Skin epidermis (tissue), 12 donors: Measurements from ENCODE around the gene TUBB2B.
A peak's percentile ranks its signal among the peaks of the same experiment; 100 is the strongest.

Experiments
- H3K27ac ChIP-seq, 21 experiments: fragments of 200-600 bp; sonication (generic) in 11 of 21; one replicate each; pipeline ENCODE4 v1.5.0; 2020; ENCODE audit warnings: mild to moderate bottlenecking in 3 of 21, inconsistent platforms in 2 of 21, moderate library complexity in 2 of 21
- H3K4me3 ChIP-seq, 7 experiments: fragments of 200-600 bp; sonication (generic) in 2 of 7; one replicate each; pipeline ENCODE4 v1.5.0; 2020; ENCODE audit warnings: inconsistent platforms in 2 of 7, mild to moderate bottlenecking in 2 of 7, moderate library complexity in 1 of 7

The TUBB2B gene

DNA sequence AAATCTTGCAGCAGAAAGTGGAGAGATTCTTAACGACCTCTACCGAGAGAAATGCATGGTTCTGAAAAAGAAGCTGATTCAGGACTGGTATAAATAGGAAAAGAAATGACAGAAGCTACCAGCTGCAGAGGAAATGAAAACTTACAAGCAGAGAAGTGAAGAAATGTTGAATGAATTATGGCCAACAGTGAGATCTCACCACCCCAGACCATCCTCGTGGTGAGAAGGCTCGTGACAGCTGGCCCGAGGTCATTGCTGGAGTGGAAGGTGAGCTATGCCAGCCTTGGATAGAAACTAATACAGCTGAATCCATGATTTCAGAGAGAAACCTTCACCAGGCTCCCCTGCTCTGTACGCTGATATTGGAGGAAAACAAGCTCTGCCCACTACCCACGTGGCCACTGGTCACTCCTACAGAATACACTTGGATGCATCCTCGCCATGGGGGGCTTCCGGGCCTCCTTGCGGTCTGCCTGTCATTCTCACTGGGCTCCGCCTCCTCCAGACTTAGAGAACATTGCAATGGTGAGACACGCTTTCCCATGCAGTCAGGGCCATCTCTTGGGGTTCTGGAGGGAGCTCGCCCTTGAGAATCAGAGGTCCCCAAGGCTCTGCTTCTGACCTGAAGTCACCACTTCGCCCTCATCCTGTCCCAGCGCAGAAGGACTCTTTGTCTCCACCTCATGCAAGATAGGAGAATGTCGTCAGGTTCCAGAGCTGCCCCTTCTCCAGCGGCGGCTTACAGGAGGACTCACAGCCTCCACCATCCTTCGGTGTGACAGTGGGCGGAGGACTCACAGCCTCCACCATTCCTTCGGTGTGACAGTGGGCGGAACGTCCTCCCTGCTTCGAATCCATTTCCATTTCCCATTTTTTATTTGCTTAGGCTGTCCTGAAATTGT lies 10.6 kb upstream of the TUBB2B start:
- H3K27ac ChIP-seq, result no peak overlapping the region
- H3K4me3 ChIP-seq, result no peak overlapping the region

- H3K4me3 ChIP-seq, result no peak overlapping the region
Observed at GRCh38 chr6:3236005-3236404, 8.6 kb upstream of the TUBB2B start.

GRCh38 chr6:3235486-3235885 lies 8.0 kb upstream of the TUBB2B start:
- H3K4me3 ChIP-seq, result no peak overlapping the region
- H3K27ac ChIP-seq, result no peak overlapping the region

More at GRCh38 chr6:3236005-3236404, 8.6 kb upstream of the TUBB2B start:
- H3K27ac ChIP-seq, result no peak overlapping the region

DNA sequence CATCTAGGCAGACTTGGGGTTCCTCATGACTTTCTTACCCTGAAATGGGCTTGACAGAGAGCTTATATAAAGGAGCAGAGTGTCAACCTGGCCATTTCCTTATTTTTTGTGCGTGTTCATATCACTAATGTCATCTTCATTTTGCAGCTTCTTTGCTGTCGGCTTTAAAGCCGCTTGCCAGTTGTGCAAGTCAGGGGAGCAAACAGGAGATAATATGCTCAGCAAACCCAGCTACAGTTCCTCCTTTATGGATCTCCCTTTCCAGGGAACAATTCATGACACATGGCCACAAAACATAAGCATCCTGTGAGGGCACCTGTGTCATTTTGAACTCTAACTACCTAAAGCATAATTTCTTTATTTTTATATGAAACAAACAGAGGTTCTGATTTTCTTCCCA lies 6.5 kb upstream of the TUBB2B start:
- H3K4me3 ChIP-seq, result no peak overlapping the region
- no peak overlapping the region for H3K27ac ChIP-seq

DNA sequence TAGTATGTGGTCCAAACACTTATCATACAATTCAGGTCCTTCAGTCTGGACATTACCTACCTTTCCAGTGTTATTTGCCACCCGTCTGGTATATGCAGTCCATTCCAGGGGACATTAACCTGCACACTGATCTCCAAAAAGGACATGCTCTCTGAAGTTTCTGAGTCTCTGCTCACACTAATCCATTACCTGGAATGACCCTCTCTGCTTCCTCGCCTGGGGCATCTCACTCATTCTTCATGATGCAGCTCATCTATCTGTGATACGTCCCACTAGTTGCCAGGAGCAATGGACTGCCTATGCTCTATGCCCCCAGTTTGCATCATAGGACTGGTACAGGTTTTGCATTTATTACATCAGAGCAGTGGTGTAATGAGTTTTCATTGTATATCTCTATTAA lies 5.9 kb upstream of the TUBB2B start:
- Histone ChIP-seq H3K27ac (no peak overlapping the region), H3K4me3 (no peak overlapping the region)

DNA sequence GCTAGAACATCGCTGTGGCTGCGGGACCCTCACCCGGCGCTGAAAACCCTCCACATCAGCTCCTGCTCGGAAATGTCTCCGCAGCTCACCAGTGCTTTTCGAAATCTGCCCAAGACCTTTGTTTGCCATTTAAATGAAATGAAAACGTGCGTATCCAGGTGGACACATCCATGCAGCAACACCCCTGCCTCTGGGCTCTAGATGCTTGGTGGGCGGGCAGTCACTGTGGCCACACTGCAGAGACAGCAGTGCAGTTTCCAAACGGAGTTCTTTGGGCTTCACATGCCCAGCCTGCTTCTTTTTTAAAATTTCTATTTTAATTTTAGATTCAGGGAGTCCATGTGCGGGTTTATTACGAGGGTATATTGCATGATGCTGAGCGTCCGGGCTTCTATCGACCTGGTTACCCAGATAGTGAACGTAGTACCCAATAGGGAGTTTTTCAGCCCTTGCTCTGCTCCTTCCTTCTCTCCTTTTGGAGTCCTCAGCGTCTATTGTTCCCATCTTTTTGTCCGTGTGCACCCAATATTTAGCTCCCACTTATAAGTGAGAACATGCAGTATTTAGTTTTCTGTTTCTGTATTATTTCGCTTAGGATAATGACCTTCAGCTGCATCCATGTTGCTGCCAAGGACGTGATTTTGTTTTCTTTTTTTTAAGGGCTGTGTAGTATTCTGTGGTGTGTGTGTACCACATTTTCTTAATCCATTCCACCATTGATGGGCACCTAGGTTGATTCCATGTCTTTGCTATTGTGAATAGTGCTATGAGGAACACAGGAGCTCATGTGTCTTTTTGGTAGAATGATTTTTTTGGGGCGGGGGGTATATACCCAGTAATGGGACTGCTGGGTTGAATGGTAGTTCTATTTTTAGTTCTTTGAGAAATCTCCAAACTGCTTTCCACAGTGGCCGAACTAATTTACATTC lies 4.8 kb upstream of the TUBB2B start:
- Histone ChIP-seq H3K4me3 (peak overlapping the region; percentile 27 to 43 (median 31)), H3K27ac (peak overlapping the region in 4 of 21 experiments; percentile 52 to 71 (median 70))

- Histone ChIP-seq H3K27ac (peak overlapping the region in 13 of 21 experiments; percentile 11 to 79 (median 67)), H3K4me3 (peak overlapping the region; percentile 27 to 43 (median 31))
Observed at GRCh38 chr6:3231247-3232016, 4.0 kb upstream of the TUBB2B start.

DNA sequence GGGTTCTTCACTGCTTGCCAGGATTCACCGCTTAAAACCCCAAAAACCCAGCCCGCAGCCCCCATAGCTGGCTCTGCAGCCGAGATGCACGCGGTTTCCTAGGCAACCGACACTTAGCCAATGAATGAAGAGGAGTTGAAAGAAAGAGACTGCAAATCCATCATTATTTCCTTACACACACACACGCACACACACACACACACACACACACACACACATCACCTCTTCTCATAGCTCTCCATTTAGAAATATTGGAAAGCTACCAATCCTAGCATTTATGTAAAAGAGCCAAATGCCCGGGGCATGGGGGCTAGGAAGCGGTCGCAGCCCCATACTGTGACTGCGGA lies 3.4 kb upstream of the TUBB2B start:
- Histone ChIP-seq H3K27ac (peak overlapping the region in 8 of 21 experiments; percentile 12 to 74 (median 70)), H3K4me3 (peak overlapping the region; percentile 27 to 43 (median 31))

- Histone ChIP-seq H3K27ac (no peak overlapping the region), H3K4me3 (no peak overlapping the region)
Observed at GRCh38 chr6:3230256-3230882, 2.9 kb upstream of the TUBB2B start.

- Histone ChIP-seq H3K4me3 (peak overlapping the region in 1 of 7 experiments; percentile 32), H3K27ac (no peak overlapping the region)
Observed at GRCh38 chr6:3229566-3230178, 2.2 kb upstream of the TUBB2B start.

GRCh38 chr6:3228771-3229565 lies 1.5 kb upstream of the TUBB2B start:
- Histone ChIP-seq H3K27ac (no peak overlapping the region), H3K4me3 (peak overlapping the region in 2 of 7 experiments; percentile 8 to 32)

DNA sequence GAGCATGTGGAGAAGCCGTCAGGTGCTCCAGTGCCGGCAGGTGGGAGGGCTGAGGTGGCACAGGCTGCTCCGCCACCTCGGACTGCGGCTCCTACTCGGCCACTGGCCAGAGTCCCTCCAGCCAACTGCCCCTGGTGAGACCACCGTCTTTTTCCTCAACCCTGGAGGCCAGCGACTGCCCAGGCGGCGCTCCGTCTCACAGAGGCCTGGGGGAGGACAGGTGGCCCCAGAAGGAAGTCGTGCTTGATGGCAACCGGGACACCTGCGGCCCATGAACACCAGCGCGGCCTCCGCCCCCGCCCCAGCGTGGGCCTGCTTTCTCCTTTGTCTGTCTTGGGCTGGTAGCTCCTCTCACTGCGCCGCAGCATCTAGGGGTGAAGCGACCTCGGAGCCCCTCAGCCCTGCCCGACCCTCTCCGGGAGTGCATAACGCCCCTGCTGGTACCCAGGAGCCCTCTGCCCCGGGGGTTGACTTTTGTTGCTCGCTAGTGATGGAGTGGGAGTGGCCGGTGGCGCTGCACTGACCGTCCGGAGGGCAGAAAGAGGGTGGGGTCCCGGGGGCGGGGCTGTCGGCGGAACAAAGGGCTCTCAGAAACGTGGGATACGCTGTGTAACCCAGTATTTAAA lies 706 bp upstream of the TUBB2B start:
- H3K4me3 ChIP-seq, result peak overlapping the region in 2 of 7 experiments; percentile 8 to 32
- no peak overlapping the region for H3K27ac ChIP-seq

GRCh38 chr6:3226481-3227362 lies 731 bp downstream of the TUBB2B start:
- H3K27ac ChIP-seq, result peak overlapping the region in 1 of 21 experiments; percentile 13
- peak overlapping the region; percentile 11 to 32 (median 17) for H3K4me3 ChIP-seq

DNA sequence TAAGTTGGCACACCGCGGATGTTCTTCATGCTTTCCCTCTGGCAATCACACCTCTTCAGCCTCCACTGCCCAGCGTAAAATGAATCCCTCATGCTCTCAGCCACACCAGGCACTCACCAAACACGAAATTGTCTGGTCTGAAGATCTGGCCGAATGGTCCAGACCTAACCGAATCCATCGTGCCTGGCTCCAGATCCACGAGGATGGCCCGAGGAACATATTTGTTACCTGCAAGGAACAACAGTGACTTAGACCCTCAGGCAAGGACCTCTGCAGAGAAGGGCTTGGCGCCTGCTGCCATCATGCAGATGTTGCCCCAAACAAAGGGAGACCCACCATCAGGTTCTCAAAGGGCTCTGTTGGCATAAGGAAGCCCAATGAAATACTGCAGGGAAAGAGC lies 1.4 kb downstream of the TUBB2B start:
- no peak overlapping the region for H3K27ac ChIP-seq
- no peak overlapping the region for H3K4me3 ChIP-seq

DNA sequence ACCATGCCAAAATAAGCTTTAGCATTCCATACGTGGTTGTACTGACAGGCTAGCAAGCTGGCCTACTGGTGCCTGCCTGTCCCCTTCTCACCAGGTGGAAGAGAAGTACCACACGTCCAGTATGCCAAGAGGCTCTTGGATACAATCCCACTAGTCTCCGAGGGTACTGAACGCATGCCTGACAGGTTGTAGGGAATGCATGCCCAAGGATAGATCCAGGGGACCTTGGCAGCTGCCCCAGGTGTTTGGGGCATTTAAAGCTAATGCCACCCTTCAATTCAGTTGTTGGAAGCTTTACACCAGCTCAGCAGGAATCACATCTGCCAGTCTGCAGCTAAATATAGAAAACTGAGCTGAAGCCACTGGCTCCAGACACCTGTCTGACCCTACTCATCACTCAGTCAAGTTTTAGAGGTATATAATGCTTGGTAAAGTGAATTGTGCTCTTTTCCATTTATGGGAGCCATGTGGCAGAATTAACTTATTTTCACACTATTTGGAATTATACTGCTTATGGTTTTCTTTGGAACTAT lies 4.9 kb downstream of the TUBB2B start:
- Histone ChIP-seq H3K4me3 (no peak overlapping the region), H3K27ac (no peak overlapping the region)

DNA sequence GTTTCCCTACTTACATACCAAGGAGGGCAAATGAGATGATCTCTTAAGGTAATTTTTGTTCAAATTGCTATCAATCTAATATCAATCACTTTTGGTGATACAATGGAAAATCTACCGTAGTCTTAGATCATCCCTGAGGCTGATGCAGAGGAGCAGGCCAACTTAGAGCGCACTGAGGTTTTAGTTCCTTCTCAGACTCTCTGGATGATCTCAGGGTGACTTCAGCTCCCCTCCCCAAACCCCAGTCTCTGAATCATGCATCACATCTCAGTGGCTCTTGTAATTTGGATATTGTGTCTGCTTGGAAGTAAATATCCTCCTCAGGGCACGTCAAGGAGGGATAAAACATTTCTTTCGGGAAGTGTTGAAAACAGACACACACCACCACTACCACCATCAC lies 5.9 kb downstream of the TUBB2B start:
- Histone ChIP-seq H3K4me3 (no peak overlapping the region), H3K27ac (no peak overlapping the region)
